Neural cell (in vitro differentiated cells): ENCODE measurements around the gene PIGS. TPM values are rescaled to one million over a fixed set of nuclear protein-coding genes. Genes with fewer than 3 reads are reported as not detected.

ENCODE experiments used
- H2AFZ ChIP-seq: fragments of 200-600, 300-800 bp; sonication (generic), shearing (Covaris generic); 2 replicates; pipeline ENCODE4 v1.6.0; 2014; ENCODE audit warnings: low read depth, mild to moderate bottlenecking, antibody characterized with exemption, low read length, moderate library complexity
- H3F3A ChIP-seq: fragments of 200-600 bp; shearing (Covaris generic); 2 replicates; pipeline ENCODE4 v1.6.1; 2016; ENCODE audit warnings: mild to moderate bottlenecking, moderate library complexity, mixed read lengths, antibody characterized with exemption, low read length; ENCODE audit not compliant: insufficient read depth, poor library complexity, severe bottlenecking
- H3K27ac ChIP-seq: fragments of 200-600, 300-800 bp; sonication (generic), shearing (Covaris generic); 2 replicates; pipeline ENCODE4 v1.5.1; 2014; ENCODE audit warnings: mild to moderate bottlenecking, low read length, moderate library complexity
- H3K27me3 ChIP-seq: fragments of 300-800, 200-600 bp; sonication (generic), shearing (Covaris generic); 2 replicates; pipeline ENCODE4 v1.6.0; 2014; ENCODE audit warnings: mild to moderate bottlenecking, low read depth, low read length, moderate library complexity; ENCODE audit not compliant: insufficient read depth
- H3K36me3 ChIP-seq: fragments of 300-800, 200-600 bp; sonication (generic), shearing (Covaris generic); 2 replicates; pipeline ENCODE4 v1.5.1; 2014; ENCODE audit warnings: mild to moderate bottlenecking, antibody characterized with exemption, low read length, moderate library complexity; ENCODE audit not compliant: insufficient read depth
- H3K4me2 ChIP-seq: fragments of 300-800, 200-600 bp; sonication (generic), shearing (Covaris generic); 2 replicates; pipeline ENCODE4 v1.6.0; 2014; ENCODE audit warnings: mild to moderate bottlenecking, low read length
- H3K4me3 ChIP-seq: fragments of 300-800, 200-600 bp; sonication (generic), shearing (Covaris generic); 2 replicates; pipeline ENCODE4 v1.5.1; 2014; ENCODE audit warnings: mild to moderate bottlenecking, low read length, moderate library complexity
- H3K79me2 ChIP-seq: fragments of 200-600 bp; shearing (Covaris generic); replicated peaks from 2 replicates; pipeline ENCODE4 v1.6.0; 2014; ENCODE audit warnings: mild to moderate bottlenecking, low read length, moderate library complexity; ENCODE audit not compliant: insufficient read depth
- H3K9ac ChIP-seq: fragments of 300-800, 200-600 bp; sonication (generic), shearing (Covaris generic); 2 replicates; pipeline ENCODE4 v1.6.1; 2016; ENCODE audit warnings: mild to moderate bottlenecking, low read length, mixed read lengths
- H3K9me2 ChIP-seq: fragments of 200-600 bp; shearing (Covaris generic); 2 replicates; pipeline ENCODE4 v1.6.1; 2016; ENCODE audit warnings: mild to moderate bottlenecking, low read length, mixed read lengths; ENCODE audit not compliant: insufficient read depth
- H3K9me3 ChIP-seq: fragments of 200-600, 300-800 bp; sonication (generic), shearing (Covaris generic); 2 replicates; pipeline ENCODE4 v1.6.1; 2016; ENCODE audit warnings: mild to moderate bottlenecking, mixed run types, low read length, moderate library complexity, mixed read lengths
- H4K20me1 ChIP-seq: fragments of 200-600 bp; shearing (Covaris generic); 2 replicates; pipeline ENCODE4 v1.6.1; 2016; ENCODE audit warnings: mild to moderate bottlenecking, mixed run types; ENCODE audit not compliant: insufficient read depth
- CTCF ChIP-seq: fragments of 450-650 bp; IDR thresholded peaks from 2 replicates; pipeline ENCODE4 v1.5.1; 2014; ENCODE audit warnings: antibody characterized with exemption, mild to moderate bottlenecking, moderate library complexity; ENCODE audit not compliant: poor library complexity, severe bottlenecking
- EP300 ChIP-seq: fragments of 450-650 bp; conservative IDR thresholded peaks from 2 replicates; pipeline ENCODE4 v1.6.1; 2014; ENCODE audit warnings: antibody characterized with exemption, mild to moderate bottlenecking, moderate library complexity; ENCODE audit not compliant: poor library complexity, severe bottlenecking
- EZH2 ChIP-seq: fragments of 200-600, 300-800 bp; shearing (Covaris generic), sonication (generic); IDR thresholded peaks from 2 replicates; pipeline ENCODE4 v1.6.1; 2014; ENCODE audit warnings: antibody characterized with exemption, low read length, borderline replicate concordance, mild to moderate bottlenecking; ENCODE audit not compliant: insufficient read depth, poor library complexity, severe bottlenecking
- MXI1 ChIP-seq: fragments of 450-650 bp; conservative IDR thresholded peaks from 2 replicates; pipeline ENCODE4 v1.6.1; 2014; ENCODE audit warnings: antibody characterized with exemption, mild to moderate bottlenecking; ENCODE audit not compliant: poor library complexity, severe bottlenecking
- POLR2AphosphoS5 ChIP-seq: IDR thresholded peaks from 2 replicates; pipeline ENCODE4 v1.6.1; 2012
- RAD21 ChIP-seq: fragments of 450-650 bp; conservative IDR thresholded peaks from 2 replicates; pipeline ENCODE4 v1.6.1; 2014; ENCODE audit warnings: antibody characterized with exemption, mild to moderate bottlenecking, moderate library complexity
- SMC3 ChIP-seq: fragments of 450-650 bp; conservative IDR thresholded peaks from 2 replicates; pipeline ENCODE4 v1.6.1; 2014; ENCODE audit warnings: antibody characterized with exemption, mild to moderate bottlenecking, moderate library complexity; ENCODE audit not compliant: poor library complexity
- TAF1 ChIP-seq: IDR thresholded peaks from 2 replicates; pipeline ENCODE4 v1.6.1; 2012; ENCODE audit warnings: low read depth
- polyA plus RNA-seq: library from polyadenylated mRNA; depleted of rRNA; stranded (reverse); fragments of >200 nt; gene quantifications from 2 replicates; pipeline ENCODE4 v1.2.3, GENCODE V29; 2014
- TF ChIP-seq, protein P1 (sequence below): IDR thresholded peaks from 2 replicates; pipeline ENCODE4 v1.6.1; 2012; ENCODE audit warnings: borderline replicate concordance

The PIGS gene
- polyA plus RNA-seq, 1 donor from 2014 or later: 37.6 TPM

- H2AFZ ChIP-seq: no peak overlapping the region
- H3K79me2 ChIP-seq: no peaks in the 10 kb centered on the region
- no peaks in the 10 kb centered on the region for H4K20me1 ChIP-seq
- H3F3A ChIP-seq: no peaks in the 10 kb centered on the region
- H3K4me3 ChIP-seq: no peak overlapping the region
- H3K36me3 ChIP-seq: no peaks in the 10 kb centered on the region
- no peak overlapping the region for H3K9ac ChIP-seq
- no peak overlapping the region for H3K4me2 ChIP-seq
- H3K27ac ChIP-seq: no peak overlapping the region
- TF ChIP-seq EP300 (no peak), POLR2AphosphoS5 (no peak), EZH2 (no peak), CTCF (no peak), TAF1 (no peak), MXI1 (no peak), SMC3 (no peak), RAD21 (no peak)
- TF ChIP-seq, protein P1, sequence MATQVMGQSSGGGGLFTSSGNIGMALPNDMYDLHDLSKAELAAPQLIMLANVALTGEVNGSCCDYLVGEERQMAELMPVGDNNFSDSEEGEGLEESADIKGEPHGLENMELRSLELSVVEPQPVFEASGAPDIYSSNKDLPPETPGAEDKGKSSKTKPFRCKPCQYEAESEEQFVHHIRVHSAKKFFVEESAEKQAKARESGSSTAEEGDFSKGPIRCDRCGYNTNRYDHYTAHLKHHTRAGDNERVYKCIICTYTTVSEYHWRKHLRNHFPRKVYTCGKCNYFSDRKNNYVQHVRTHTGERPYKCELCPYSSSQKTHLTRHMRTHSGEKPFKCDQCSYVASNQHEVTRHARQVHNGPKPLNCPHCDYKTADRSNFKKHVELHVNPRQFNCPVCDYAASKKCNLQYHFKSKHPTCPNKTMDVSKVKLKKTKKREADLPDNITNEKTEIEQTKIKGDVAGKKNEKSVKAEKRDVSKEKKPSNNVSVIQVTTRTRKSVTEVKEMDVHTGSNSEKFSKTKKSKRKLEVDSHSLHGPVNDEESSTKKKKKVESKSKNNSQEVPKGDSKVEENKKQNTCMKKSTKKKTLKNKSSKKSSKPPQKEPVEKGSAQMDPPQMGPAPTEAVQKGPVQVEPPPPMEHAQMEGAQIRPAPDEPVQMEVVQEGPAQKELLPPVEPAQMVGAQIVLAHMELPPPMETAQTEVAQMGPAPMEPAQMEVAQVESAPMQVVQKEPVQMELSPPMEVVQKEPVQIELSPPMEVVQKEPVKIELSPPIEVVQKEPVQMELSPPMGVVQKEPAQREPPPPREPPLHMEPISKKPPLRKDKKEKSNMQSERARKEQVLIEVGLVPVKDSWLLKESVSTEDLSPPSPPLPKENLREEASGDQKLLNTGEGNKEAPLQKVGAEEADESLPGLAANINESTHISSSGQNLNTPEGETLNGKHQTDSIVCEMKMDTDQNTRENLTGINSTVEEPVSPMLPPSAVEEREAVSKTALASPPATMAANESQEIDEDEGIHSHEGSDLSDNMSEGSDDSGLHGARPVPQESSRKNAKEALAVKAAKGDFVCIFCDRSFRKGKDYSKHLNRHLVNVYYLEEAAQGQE: no peak
- H3K9me3 ChIP-seq: no peaks in the 10 kb centered on the region
- H3K27me3 ChIP-seq: no peaks in the 10 kb centered on the region
- no peaks in the 10 kb centered on the region for H3K9me2 ChIP-seq
Observed at GRCh38 chr17:28592260-28592659, 20.9 kb upstream of the PIGS start.

GRCh38 chr17:28585851-28586250 is 14.5 kb upstream of the PIGS start:
- no peak overlapping the region for H3K4me3 ChIP-seq
- H2AFZ ChIP-seq: no peak overlapping the region
- no peaks in the 10 kb centered on the region for H3K79me2 ChIP-seq
- H3K9ac ChIP-seq: no peak overlapping the region
- no peaks in the 10 kb centered on the region for H4K20me1 ChIP-seq
- H3K9me3 ChIP-seq: no peaks in the 10 kb centered on the region
- no peaks in the 10 kb centered on the region for H3K36me3 ChIP-seq
- TF ChIP-seq CTCF (no peak), EP300 (no peak), EZH2 (no peak), RAD21 (no peak), POLR2AphosphoS5 (no peak), SMC3 (no peak), MXI1 (no peak), TAF1 (no peak)
- TF ChIP-seq, protein P1: no peak
- H3K27me3 ChIP-seq: no peaks in the 10 kb centered on the region
- no peak overlapping the region for H3K4me2 ChIP-seq
- H3K9me2 ChIP-seq: no peaks in the 10 kb centered on the region
- no peaks in the 10 kb centered on the region for H3F3A ChIP-seq
- no peak overlapping the region for H3K27ac ChIP-seq
